Activated T-helper 17 cell treated with anti-CD3 and anti-CD28 coated beads, Interleukin-2, amount 50 U/mL, for 72 hours (primary cell): ENCODE measurements around the gene ERF. TPM values are rescaled to one million over a fixed set of nuclear protein-coding genes. Genes with fewer than 3 reads are reported as not detected.
"Not testable (repeated sequence)": the region's sequence is repeated elsewhere in the genome, so short reads cannot be mapped to it uniquely, and the experiment has no call there.

Experiments used
- ATAC-seq: fragments of 150-1000 bp; cut with Tn5 transposase; replicated peaks from 2 replicates; pipeline ENCODE4 v1.10.0; 2021; ENCODE audit warnings: mild to moderate bottlenecking, moderate library complexity
- H3K27ac Mint-ChIP-seq: one replicate; pipeline ENCODE4 v1.8.0; 2022; ENCODE audit warnings: mixed read lengths
- H3K27me3 Mint-ChIP-seq: one replicate; pipeline ENCODE4 v1.8.0; 2022; ENCODE audit warnings: mixed read lengths
- H3K36me3 Mint-ChIP-seq: one replicate; pipeline ENCODE4 v1.8.0; 2022; ENCODE audit warnings: low read depth, mild to moderate bottlenecking, mixed read lengths
- H3K4me1 Mint-ChIP-seq: one replicate; pipeline ENCODE4 v1.8.0; 2022; ENCODE audit warnings: mixed read lengths
- H3K4me3 Mint-ChIP-seq: one replicate; pipeline ENCODE4 v1.8.0; 2022; ENCODE audit warnings: mild to moderate bottlenecking, mixed read lengths
- H3K9me3 Mint-ChIP-seq: one replicate; pipeline ENCODE4 v1.8.0; 2022; ENCODE audit warnings: mixed read lengths
- total RNA-seq, 2 donors: library from RNA; stranded (reverse); gene quantifications; one replicate each; pipeline ENCODE4 v1.2.3, GENCODE V29; 2022

The ERF gene
- total RNA-seq, 2 donors from 2014 or later = 44.8 to 49.7 TPM

DNA sequence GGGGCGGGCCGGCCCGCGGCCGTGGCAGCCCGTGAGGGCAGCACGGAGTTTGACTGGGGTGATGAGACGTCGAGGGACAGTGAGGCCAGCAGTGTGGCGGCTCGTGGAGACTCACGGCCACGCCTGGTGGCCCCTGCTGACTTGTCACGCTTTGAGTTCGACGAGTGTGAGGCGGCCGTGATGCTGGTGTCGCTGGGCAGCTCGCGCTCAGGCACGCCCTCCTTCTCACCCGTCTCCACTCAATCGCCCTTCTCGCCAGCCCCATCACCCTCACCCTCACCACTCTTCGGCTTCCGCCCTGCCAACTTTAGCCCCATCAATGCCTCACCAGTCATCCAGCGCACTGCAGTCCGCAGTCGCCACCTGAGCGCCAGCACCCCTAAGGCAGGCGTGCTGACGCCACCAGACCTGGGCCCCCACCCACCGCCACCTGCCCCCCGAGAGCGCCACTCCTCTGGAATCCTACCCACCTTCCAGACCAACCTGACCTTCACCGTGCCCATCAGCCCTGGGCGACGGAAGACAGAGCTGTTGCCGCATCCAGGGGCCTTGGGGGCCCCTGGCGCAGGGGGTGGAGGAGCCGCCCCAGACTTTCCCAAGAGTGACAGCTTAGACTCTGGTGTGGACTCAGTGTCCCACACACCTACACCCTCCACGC, 18.6 kb upstream of the ERF start:
- no peaks in the 10 kb centered on the region for H3K27me3 Mint-ChIP-seq
- no peak for ATAC-seq
- H3K9me3 Mint-ChIP-seq = no peaks in the 10 kb centered on the region
- H3K4me1 Mint-ChIP-seq = peaks cover 32% of the 10 kb centered on the region
- peaks cover 52% of the 10 kb centered on the region for H3K36me3 Mint-ChIP-seq
- H3K4me3 Mint-ChIP-seq = peak overlapping the region; percentile 22
- no peak overlapping the region for H3K27ac Mint-ChIP-seq

DNA sequence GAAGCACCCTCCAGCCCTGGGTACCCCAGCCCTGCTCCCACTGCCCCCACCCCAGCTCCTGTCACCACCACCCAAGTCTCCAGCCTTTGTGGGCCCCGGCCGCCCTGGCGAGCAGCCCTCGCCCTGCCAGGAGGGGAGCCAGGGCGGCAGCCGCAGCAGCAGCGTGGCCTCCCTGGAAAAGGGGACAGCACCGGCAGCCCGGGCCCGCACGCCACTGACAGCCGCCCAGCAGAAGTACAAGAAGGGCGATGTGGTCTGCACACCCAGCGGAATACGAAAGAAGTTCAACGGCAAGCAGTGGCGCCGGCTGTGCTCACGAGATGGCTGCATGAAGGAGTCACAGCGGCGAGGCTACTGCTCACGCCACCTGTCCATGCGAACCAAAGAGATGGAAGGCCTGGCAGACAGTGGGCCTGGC, 18.1 kb upstream of the ERF start:
- peaks cover 48% of the 10 kb centered on the region for H3K36me3 Mint-ChIP-seq
- H3K9me3 Mint-ChIP-seq = no peaks in the 10 kb centered on the region
- no peak overlapping the region for H3K27ac Mint-ChIP-seq
- peaks cover 26% of the 10 kb centered on the region for H3K4me1 Mint-ChIP-seq
- no peaks in the 10 kb centered on the region for H3K27me3 Mint-ChIP-seq
- H3K4me3 Mint-ChIP-seq = peak overlapping the region; percentile 22
- no peak for ATAC-seq

DNA sequence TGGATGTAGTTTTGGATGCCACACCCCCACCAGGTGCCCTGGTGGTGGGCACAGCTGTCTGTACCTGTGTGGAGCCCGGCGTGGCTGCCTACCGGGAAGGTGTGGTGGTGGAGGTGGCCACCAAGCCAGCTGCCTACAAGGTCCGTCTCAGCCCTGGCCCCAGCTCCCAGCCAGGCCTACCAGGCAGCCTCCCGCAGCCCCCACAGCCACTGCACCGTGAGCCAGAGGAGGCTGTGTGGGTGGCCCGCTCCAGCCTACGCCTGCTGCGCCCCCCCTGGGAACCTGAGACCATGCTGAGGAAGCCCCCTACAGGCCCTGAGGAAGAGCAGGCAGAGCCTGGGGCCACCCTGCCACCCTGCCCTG, 17.6 kb upstream of the ERF start:
- H3K36me3 Mint-ChIP-seq = peaks cover 48% of the 10 kb centered on the region
- H3K27ac Mint-ChIP-seq = no peak overlapping the region
- ATAC-seq = no peak
- no peaks in the 10 kb centered on the region for H3K27me3 Mint-ChIP-seq
- H3K9me3 Mint-ChIP-seq = no peaks in the 10 kb centered on the region
- peaks cover 26% of the 10 kb centered on the region for H3K4me1 Mint-ChIP-seq
- no peak overlapping the region for H3K4me3 Mint-ChIP-seq

DNA sequence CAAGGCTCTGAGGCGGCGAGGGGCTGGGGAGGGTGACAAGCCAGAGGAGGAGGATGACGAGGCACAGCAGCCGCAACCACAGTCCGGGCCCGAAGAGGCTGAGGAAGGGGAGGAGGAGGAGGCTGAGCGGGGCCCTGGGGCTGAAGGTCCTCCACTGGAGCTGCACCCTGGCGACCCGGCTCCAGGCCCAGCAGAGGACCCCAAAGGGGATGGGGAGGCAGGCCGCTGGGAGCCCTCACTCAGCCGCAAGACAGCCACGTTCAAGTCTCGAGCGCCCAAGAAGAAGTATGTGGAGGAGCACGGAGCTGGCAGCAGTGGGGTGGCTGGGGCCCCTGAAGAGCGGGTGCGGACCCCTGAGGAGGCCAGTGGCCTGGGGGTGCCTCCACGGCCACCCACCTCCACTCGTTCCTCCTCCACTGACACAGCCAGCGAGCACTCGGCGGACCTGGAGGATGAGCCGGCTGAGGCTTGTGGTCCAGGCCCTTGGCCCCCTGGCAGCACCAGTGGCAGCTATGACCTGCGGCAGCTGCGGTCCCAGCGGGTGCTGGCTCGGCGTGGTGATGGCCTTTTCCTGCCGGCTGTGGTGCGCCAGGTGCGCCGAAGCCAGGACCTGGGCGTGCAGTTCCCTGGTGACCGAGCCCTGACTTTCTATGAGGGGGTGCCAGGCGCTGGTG, 17.1 kb upstream of the ERF start:
- H3K27ac Mint-ChIP-seq = no peak overlapping the region
- H3K36me3 Mint-ChIP-seq = peaks cover 43% of the 10 kb centered on the region

DNA sequence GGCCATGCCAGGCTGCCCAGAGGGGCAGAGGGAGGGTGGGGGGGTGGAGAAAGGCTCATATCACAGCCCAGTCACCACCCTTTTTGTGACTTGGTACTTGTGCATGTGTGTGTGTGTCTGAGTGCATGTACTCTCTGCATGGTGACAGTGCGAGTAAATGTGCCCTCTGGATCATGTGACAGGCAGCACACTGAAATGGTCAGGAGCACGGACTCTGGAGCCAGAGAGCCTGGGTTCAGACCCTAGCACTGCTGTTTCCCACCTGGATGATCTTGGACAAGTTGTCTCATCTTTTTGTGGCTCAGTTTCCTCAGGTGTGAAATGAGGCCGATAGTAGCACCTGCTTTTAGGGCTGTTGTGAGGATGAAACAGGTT, 16.1 kb upstream of the ERF start:
- Mint-ChIP-seq H3K4me3 (no peak overlapping the region), H3K36me3 (peaks cover 33% of the 10 kb centered on the region), H3K27me3 (no peaks in the 10 kb centered on the region), H3K9me3 (no peaks in the 10 kb centered on the region), H3K27ac (no peak overlapping the region), H3K4me1 (peaks cover 22% of the 10 kb centered on the region)
- ATAC-seq = no peak

More for the DNA sequence above, 17.1 kb upstream of the ERF start:
- Mint-ChIP-seq H3K4me1 (peaks cover 26% of the 10 kb centered on the region), H3K27me3 (no peaks in the 10 kb centered on the region), H3K4me3 (no peak overlapping the region), H3K9me3 (no peaks in the 10 kb centered on the region)
- ATAC-seq = no peak

DNA sequence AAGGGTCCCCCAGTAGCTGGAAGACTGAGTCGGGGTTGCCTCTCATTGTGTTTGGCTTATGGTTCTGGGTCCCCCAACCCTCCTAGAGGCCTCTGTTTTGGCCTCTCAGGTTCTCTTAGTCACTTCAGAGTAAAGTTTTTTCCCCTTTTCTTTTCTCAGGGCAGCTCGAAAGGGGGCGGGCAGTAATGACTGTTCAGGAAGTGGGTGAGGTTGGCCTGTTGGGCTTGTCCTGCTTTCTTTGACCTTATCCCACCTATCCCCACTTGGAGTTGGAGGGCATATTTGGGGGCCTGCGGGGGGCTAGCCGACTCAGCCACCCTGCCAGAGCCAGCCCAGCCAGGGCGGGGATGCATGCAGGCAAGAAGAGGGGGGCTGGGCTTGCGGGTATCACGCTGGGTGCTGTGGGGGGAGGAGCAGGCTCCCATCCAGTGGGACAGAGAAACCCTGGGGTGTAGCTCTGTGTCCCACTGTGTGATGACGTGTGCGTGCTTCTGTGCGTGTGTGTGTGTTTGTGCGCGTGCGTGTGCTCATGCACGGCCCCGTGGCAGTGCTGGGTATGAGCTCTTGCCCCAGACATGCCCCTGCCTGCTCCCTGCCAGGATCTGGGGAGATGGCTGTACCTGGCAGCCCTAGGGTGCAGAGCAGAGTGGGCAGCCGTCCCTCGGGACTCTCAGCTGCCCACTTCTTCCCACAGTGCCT, 15.6 kb upstream of the ERF start:
- Mint-ChIP-seq H3K27ac (no peak overlapping the region), H3K27me3 (no peaks in the 10 kb centered on the region), H3K4me1 (peaks cover 18% of the 10 kb centered on the region), H3K36me3 (peaks cover 30% of the 10 kb centered on the region), H3K4me3 (no peak overlapping the region), H3K9me3 (no peaks in the 10 kb centered on the region)
- ATAC-seq = peak; percentile 24

DNA sequence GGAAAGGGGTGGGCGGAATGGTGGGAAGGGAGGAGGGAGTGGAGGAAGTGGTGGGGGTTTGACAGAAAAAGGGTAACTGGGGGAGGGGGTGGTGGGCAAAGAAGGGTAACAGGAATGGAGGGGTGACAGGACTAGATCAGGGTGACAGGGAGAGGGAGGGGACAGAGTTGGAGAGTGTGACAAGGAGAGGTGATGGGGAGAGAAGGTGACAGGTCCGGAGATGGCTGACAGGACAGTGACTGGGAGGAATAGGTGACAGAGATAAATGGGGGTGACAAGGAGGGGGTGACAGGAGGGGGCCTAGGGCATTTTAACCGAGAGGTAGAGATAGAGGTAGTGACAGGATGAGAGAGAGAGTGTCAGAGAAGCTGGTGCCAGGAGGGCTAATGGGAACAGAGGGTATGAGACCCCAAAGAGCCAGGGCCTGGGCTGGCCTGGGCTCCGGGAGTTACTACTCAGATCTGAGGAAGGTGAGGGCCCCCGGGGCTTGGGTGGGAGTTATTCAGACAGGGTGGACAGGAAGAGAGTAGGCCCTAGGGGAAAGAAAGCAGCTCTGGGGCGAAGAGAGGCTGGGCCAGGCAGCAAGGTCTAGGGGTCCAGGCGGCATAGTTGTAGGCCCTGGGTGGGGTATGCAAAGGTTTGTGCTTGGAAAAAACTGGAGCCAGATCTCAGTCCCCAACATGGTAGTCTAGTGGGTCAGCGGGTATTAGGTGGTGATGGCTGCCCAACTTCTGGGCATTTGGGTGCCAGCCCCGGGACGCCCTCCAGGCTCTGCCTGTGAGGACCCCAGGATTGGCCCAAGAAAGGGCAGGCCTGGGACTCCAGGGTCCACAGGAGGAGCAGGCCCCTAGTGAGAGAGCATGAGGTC, 14.8 kb upstream of the ERF start:
- Mint-ChIP-seq H3K4me1 (peaks cover 12% of the 10 kb centered on the region), H3K27ac (no peak overlapping the region), H3K36me3 (peaks cover 23% of the 10 kb centered on the region), H3K27me3 (no peaks in the 10 kb centered on the region), H3K4me3 (no peak overlapping the region), H3K9me3 (no peaks in the 10 kb centered on the region)
- ATAC-seq = no peak

DNA sequence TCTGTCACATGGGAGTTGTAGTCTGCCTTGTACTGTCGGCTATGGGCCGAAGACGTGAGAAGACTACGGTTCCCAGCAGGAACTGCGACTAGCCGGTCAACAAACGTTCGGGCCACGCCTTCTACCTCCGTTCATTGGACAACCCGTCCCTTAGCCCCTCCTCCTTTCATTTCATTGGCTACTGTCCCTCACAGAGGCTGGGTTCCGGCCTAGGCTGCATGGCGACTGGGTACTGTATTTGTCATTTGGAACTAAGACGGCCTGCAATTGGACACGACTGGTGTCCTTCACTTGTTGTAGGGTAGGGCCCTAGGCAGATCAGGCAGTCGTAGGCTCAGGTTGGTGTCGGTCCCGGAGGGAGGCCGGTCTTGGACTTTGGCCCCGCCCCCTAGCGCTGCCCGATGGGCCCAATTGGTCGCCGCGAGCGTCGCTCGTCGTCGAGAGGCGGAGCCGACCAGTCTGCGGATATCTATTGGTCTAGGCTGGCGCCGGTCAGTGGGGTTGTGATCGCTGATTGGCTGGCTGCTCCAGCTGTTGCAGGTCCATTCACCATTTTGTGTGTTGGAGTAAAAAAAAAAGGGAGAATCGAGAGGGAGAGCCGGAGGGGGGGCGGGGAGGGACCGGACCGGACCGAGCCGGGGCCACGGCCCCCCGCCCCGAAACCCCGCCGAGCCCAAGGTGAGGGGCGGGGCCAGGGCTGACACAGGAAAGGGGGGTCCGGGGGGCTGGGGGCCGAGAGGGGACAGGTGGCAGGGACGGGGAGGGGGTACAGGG, 14.0 kb upstream of the ERF start, which contains the start of gene CIC:
Gene CIC (plus strand): TSS at position 549 of the 774 bp plus-strand sequence. CDS start 2,532 bp downstream, outside the sequence.
- H3K4me3 Mint-ChIP-seq = no peak within 1 kb of the TSS
- ATAC-seq = peak; percentile 83
- H3K27ac Mint-ChIP-seq = no peak within 1 kb of the TSS
- H3K9me3 Mint-ChIP-seq = no peaks in the 10 kb centered on the region
- no peaks in the 10 kb centered on the region for H3K27me3 Mint-ChIP-seq
- H3K36me3 Mint-ChIP-seq = peaks cover 15% of the 10 kb centered on the region
- H3K4me1 Mint-ChIP-seq = peaks cover 9% of the 10 kb centered on the region

DNA sequence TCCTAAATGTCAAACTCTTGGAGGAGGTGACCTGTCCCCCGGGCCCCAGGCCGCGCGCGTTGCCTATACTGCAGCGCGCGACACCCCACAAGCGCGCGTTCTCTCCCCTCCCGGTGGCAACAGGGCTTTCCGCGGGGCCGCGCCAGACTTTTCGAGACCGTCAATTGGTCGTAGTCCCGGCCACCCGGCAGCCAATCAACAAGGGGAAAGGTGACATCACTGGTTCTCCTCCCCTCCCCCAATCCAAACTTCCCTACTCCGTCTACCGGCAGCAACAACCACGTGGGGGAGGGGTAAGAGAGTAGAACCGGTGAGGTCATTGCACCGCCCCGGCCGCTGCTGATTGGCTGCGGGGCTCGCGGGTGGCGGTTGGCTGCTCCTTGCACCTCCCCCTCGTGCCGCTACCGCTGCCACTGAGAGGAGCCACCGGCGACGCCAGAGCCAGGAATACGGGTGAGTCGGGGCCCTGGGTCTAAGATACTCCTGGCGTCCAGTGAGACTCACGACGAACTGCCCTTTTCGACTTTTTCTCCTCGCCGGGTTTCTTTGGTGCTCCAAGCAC, 13.3 kb upstream of the ERF start:
- peaks cover 8% of the 10 kb centered on the region for H3K36me3 Mint-ChIP-seq
- no peaks in the 10 kb centered on the region for H3K9me3 Mint-ChIP-seq
- H3K4me1 Mint-ChIP-seq = peaks cover 9% of the 10 kb centered on the region
- H3K27me3 Mint-ChIP-seq = no peaks in the 10 kb centered on the region
- ATAC-seq = peak; percentile 68
- no peak overlapping the region for H3K4me3 Mint-ChIP-seq
- H3K27ac Mint-ChIP-seq = no peak overlapping the region

DNA sequence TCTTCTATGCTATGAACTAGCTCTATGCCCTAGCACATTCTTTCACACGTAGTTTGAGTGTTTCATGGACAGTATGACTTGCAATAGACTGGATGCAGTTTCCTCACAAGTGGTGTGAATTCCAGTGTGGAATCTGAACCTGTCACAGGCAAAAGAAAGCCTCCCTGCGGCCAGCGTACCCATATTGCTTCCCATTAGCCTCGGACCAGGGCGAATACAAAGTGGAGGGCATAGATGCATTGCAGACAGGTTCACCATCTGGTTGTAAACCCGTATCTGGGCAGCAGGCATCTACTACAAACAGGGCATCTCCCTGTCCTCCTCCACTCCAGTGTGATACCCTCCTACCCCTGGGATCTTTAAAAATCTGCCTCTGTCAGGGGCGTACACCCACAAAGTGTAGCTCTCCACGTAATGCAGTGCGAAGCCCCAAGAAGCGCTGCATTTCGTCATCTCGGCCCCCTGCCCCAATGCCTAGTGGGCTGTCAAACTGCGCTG, 12.8 kb upstream of the ERF start:
- H3K27ac Mint-ChIP-seq = no peak overlapping the region
- no peaks in the 10 kb centered on the region for H3K27me3 Mint-ChIP-seq
- peaks cover 9% of the 10 kb centered on the region for H3K4me1 Mint-ChIP-seq
- no peak for ATAC-seq
- H3K36me3 Mint-ChIP-seq = peaks cover 3% of the 10 kb centered on the region
- H3K4me3 Mint-ChIP-seq = no peak overlapping the region
- no peaks in the 10 kb centered on the region for H3K9me3 Mint-ChIP-seq

DNA sequence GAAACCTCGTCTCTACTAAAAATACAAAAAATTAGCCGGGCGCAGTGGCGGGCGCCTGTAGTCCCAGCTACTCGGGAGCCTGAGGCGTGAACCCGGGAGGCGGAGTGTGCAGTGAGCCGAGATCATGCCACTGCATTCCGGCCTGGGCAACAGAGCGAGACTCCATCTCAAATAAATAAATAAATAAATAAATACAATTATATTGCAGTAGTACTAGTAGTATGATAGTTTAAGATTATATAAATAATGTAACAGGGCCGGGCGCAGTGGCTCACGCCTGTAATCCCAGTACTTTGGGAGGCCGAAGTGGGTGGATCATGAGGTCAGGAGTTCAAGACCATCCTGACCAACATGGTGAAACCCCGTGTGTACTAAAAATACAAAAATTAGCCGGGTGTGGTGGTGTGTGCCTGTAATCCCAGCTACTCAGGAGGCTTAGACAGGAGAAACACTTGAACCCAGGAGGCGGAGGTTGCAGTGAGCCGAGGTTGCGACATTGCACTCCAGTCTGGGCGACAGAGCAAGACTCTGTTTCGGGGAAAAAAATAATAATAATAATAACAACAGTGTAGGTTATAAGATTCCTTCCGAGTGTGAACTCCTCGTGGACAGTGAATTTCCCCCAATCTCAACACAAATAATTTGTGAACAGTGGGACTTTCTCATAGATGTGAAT, 12.1 kb upstream of the ERF start:
- not testable (repeated sequence) for H3K27ac Mint-ChIP-seq, H3K9me3 Mint-ChIP-seq, H3K4me3 Mint-ChIP-seq, H3K27me3 Mint-ChIP-seq, ATAC-seq, H3K36me3 Mint-ChIP-seq, H3K4me1 Mint-ChIP-seq

DNA sequence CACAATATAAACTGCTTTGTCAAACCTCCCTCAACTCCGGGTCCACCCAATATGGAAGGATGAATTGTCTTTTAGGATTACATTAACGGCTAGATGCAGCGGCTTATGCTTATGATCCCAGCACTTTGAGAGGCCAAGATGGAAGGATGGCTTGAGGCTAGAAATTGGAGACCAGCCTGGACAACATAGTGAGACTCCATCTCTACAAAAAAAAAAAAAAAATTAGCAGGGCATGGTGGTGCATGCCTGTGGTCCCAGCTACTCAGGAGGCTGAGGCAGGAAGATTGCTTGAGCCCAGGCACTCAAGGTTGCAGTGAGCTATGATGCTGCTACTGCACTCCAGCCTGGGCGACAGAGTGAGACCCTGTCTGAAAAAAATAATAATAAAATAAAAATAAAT, 11.2 kb upstream of the ERF start:
- H3K36me3 Mint-ChIP-seq, ATAC-seq, H3K27me3 Mint-ChIP-seq, H3K4me3 Mint-ChIP-seq, H3K9me3 Mint-ChIP-seq, H3K27ac Mint-ChIP-seq, H3K4me1 Mint-ChIP-seq: not testable (repeated sequence)

DNA sequence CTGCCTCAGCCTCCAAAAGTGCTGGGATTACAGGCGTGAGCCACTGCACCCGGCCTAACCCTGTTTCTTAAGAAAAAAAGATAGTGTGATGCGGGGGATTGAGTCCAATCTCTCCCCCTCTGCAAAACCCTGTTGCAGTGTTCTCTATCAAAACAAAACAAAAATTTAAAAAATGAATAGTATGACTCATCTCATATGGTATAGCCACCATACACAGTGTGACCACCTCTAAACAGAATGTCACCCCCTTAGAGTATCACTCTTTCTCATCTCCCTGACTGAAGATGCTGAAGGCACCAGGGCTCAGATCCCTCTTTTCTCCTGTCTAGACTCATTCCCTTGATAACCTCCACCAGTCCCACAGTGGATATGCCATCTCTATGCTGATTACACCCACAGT, 6.8 kb upstream of the ERF start:
- Mint-ChIP-seq H3K27me3 (no peaks in the 10 kb centered on the region), H3K4me3 (no peak overlapping the region), H3K27ac (no peak overlapping the region), H3K36me3 (no peaks in the 10 kb centered on the region), H3K9me3 (no peaks in the 10 kb centered on the region), H3K4me1 (no peaks in the 10 kb centered on the region)
- ATAC-seq = no peak
